A549 (cell line): ENCODE data around the gene STMN3. TPM values are rescaled to one million over a fixed set of nuclear protein-coding genes. Genes with fewer than 3 reads are reported as not detected.
"Not testable (repeated sequence)": the region's sequence is repeated elsewhere in the genome, so short reads cannot be mapped to it uniquely, and the experiment has no call there.

Experiments used
- ATAC-seq, 2 experiments: fragments of 200-7000 bp in 1 of 2; fragments of >200 bp in 1 of 2; cut with Nextera tagmentation in 1 of 2; cut with Tn5 transposase in 1 of 2; 3 replicates each; pipeline versions ENCODE4 v1.8.0 to v1.9.1; 2018 to 2020; ENCODE audit warnings: mild to moderate bottlenecking in 1 of 2, moderate library complexity in 1 of 2
- CTCF ChIA-PET: fragments of 300-600 bp; sonication (Branson Sonifier 250); formaldehyde crosslinking; extraction: SDS; loops from one replicate; lab custom pipeline; 2021; ENCODE audit warnings: antibody characterized with exemption, inconsistent platforms; lab: Yijun Ruan, JAX
- POLR2A ChIA-PET: fragments of 350-600 bp; formaldehyde crosslinking; extraction: SDS; loops from one replicate; lab custom pipeline; 2021; ENCODE audit warnings: antibody characterized with exemption, inconsistent platforms; lab: Yijun Ruan, JAX
- DNase-seq, 2 experiments: peaks; one replicate each; pipeline versions ENCODE4 v3.0.0 to v3.0.0-alpha.2; 2011 to 2016; ENCODE audit warnings: low read depth in 1 of 2, low spot score in 1 of 2
- FAIRE-seq: peaks from 2 replicates; lab custom pipeline; 2011; peaks lifted over from hg19 to GRCh38; lab: Jason Lieb, UNC
- H3K27ac ChIP-seq, 2 experiments: fragments of >200 bp; sonication (Bioruptor Twin); formaldehyde crosslinking; 3 replicates each; pipeline ENCODE4 v1.5.1; 2016 to 2017
- H3K4me1 ChIP-seq: fragments of >200 bp; sonication (Bioruptor Twin); formaldehyde crosslinking; 3 replicates; pipeline ENCODE4 v1.6.1; 2016
- H3K4me2 ChIP-seq: fragments of >200 bp; sonication (Bioruptor Twin); formaldehyde crosslinking; 3 replicates; pipeline ENCODE4 v1.6.1; 2016
- H3K4me3 ChIP-seq: fragments of >200 bp; sonication (Bioruptor Twin); formaldehyde crosslinking; 3 replicates; pipeline ENCODE4 v1.5.1; 2016
- H3K9me3 ChIP-seq: fragments of >200 bp; sonication (Bioruptor Twin); formaldehyde crosslinking; 3 replicates; pipeline ENCODE4 v1.6.1; 2016
- BHLHE40 ChIP-seq: IDR thresholded peaks from 2 replicates; pipeline ENCODE4 v1.6.1; 2012; ENCODE audit warnings: low read depth, low read length, inconsistent platforms
- CHD2 ChIP-seq: fragments of 150-350 bp; IDR thresholded peaks from 2 replicates; pipeline ENCODE4 v1.6.1; 2014; ENCODE audit warnings: low read length; ENCODE audit not compliant: partially characterized antibody
- CHD4 ChIP-seq: fragments of 200-600 bp; sonication (generic); IDR thresholded peaks from 2 replicates; pipeline ENCODE4 v1.6.1; 2016; ENCODE audit warnings: antibody characterized with exemption, mild to moderate bottlenecking, borderline replicate concordance
- ESRRA ChIP-seq: fragments of 150-350 bp; IDR thresholded peaks from 2 replicates; pipeline ENCODE4 v1.6.1; 2014; ENCODE audit warnings: mild to moderate bottlenecking, low read length, borderline replicate concordance
- FOSL2 ChIP-seq, 2 experiments: fragments of 450-650 bp in 1 of 2; fragments of >200 bp in 1 of 2; sonication (Bioruptor Twin) in 1 of 2; formaldehyde crosslinking; IDR thresholded peaks; 2 replicates each; pipeline versions ENCODE4 v1.5.0 to v1.6.1; 2016 to 2020; ENCODE audit warnings: mild to moderate bottlenecking in 1 of 2, moderate library complexity in 1 of 2
- HMGXB4 ChIP-seq: fragments of 250-450 bp; sonication (Bioruptor Pico); IDR thresholded peaks from 2 replicates; pipeline ENCODE4 v1.5.0; 2021; ENCODE audit warnings: mild to moderate bottlenecking, moderate library complexity, borderline replicate concordance
- HOXB13 ChIP-seq: fragments of 250-450 bp; sonication (Bioruptor Pico); IDR thresholded peaks from 2 replicates; pipeline ENCODE4 v1.5.0; 2020; ENCODE audit warnings: low read depth, mild to moderate bottlenecking, moderate library complexity
- JUN ChIP-seq, 2 experiments: fragments of >200 bp; sonication (Bioruptor Twin); formaldehyde crosslinking; IDR thresholded peaks; 2 replicates in 1 of 2; 3 replicates in 1 of 2; pipeline ENCODE4 v1.6.1; 2016 to 2017
- MYC ChIP-seq: IDR thresholded peaks from 2 replicates; pipeline ENCODE4 v1.6.1; 2012; ENCODE audit warnings: mild to moderate bottlenecking, inconsistent platforms, low read length, improper control_type of control experiment, borderline replicate concordance
- NR3C1 ChIP-seq: fragments of >200 bp; sonication (Bioruptor Twin); formaldehyde crosslinking; IDR thresholded peaks from 3 replicates; pipeline ENCODE4 v1.6.1; 2017
- POLR2A ChIP-seq: IDR thresholded peaks from 2 replicates; pipeline ENCODE4 v1.6.1; 2012; ENCODE audit warnings: mild to moderate bottlenecking, low read length
- POLR2AphosphoS2 ChIP-seq: conservative IDR thresholded peaks from 2 replicates; pipeline ENCODE4 v1.6.1; 2012; ENCODE audit warnings: low read length, improper control_type of control experiment, inconsistent platforms
- RFX5 ChIP-seq: fragments of 450-650 bp; IDR thresholded peaks from 2 replicates; pipeline ENCODE4 v1.7.1; 2014; ENCODE audit warnings: antibody characterized with exemption, mild to moderate bottlenecking, moderate library complexity
- USF2 ChIP-seq: fragments of 450-650 bp; IDR thresholded peaks from 2 replicates; pipeline ENCODE4 v1.6.1; 2014; ENCODE audit warnings: antibody characterized with exemption
- ZNF302 ChIP-seq: fragments of 250-450 bp; sonication (Bioruptor Pico); IDR thresholded peaks from 2 replicates; pipeline ENCODE4 v1.9.0; 2021; ENCODE audit warnings: inconsistent platforms, mild to moderate bottlenecking, moderate library complexity
- ZSCAN20 ChIP-seq: fragments of 250-450 bp; sonication (Bioruptor Pico); IDR thresholded peaks from 2 replicates; pipeline ENCODE4 v1.8.0; 2022; ENCODE audit warnings: mild to moderate bottlenecking, moderate library complexity
- WGBS: methylation state at CpG from one replicate; pipeline ENCODE4 v1.1.6; 2017; ENCODE audit errors: missing lambda C conversion rate; 5-methylcytosine and 5-hydroxymethylcytosine counted together
- polyA plus RNA-seq, 4 experiments: library from polyadenylated mRNA; depleted of rRNA in 3 of 4; stranded (reverse); fragments of >200 nt; fragmentation: RNase III in 1 of 4; extraction: RNeasy Plus Mini Kit Qiagen cat#74134 plus additional on column Dnase treatment in 1 of 4; gene quantifications; 2 replicates in 3 of 4; 3 replicates in 1 of 4; pipeline ENCODE4 v1.2.3, GENCODE V29; 2011 to 2017

STMN3 gene
- polyA plus RNA-seq, 2 of the 4 experiments (the other 2 are of a cell fraction), result 2.8 to 3.2 TPM

- no peak overlapping the region for H3K4me2 ChIP-seq
- 76% methylated on average over 9 of the region's 9 CpGs for WGBS
- no peak for TF ChIP-seq FOSL2 (IDR thresholded peaks at IDR 0.05)
- TF ChIP-seq FOSL2 (CRISPR knock-in tag; IDR thresholded peaks at IDR 0.05), result no peak
- no peak for TF ChIP-seq POLR2A
- no peak for TF ChIP-seq HMGXB4 (CRISPR knock-in tag)
- TF ChIP-seq POLR2AphosphoS2, result no peak
- TF ChIP-seq CHD4, result no peak
- TF ChIP-seq ZSCAN20, result no peak
- no peak for TF ChIP-seq NR3C1
- TF ChIP-seq USF2, result no peak
- TF ChIP-seq ESRRA, result no peak
- TF ChIP-seq HOXB13 (CRISPR knock-in tag), result no peak
- no peak for TF ChIP-seq BHLHE40
- no peak for TF ChIP-seq JUN (IDR thresholded peaks at IDR 0.05)
- TF ChIP-seq CHD2, result no peak
- no peak for TF ChIP-seq ZNF302 (CRISPR knock-in tag)
- no peak for TF ChIP-seq MYC
- no peak for TF ChIP-seq RFX5
- H3K9me3 ChIP-seq, result no peaks in the 10 kb centered on the region
- peaks cover 3% of the 10 kb centered on the region; the same call in 2 of the 3 replicates for H3K4me1 ChIP-seq
- FAIRE-seq (no peak), DNase-seq (no peak), ATAC-seq (no peak)
- H3K4me3 ChIP-seq, result no peak overlapping the region
- POLR2A ChIA-PET, result no interaction called here
- H3K27ac ChIP-seq, result no peak overlapping the region
- CTCF ChIA-PET, result interaction anchor here (0.6 to 1.9 kb wide), 2 partner anchors 96 to 486 kb away, joined by 3 to 4 read pairs; partner anchors contain the start of gene PTK6
These were observed 19.5 kb downstream of the STMN3 start for GRCh38 chr20:63633732-63634131.

DNA sequence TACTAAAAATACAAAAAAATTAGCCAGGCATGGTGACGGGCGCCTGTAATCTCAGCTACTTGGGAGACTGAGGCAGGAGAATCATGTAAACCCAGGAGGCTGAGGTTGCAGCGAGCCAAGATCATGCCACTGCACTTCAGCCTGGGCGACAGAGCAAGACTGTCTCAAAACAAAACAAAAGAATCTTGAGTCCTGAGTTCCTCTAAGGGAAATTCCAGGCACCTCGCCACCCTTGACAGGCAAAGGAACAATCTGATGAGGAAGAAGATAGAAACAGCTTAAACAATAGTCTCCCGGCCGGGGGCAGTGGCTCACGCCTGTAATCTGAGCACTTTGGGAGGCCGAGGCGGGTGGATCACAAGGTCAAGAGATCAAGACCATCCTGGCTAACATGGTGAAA lies 21.8 kb downstream of the STMN3 start:
- not testable (repeated sequence) for H3K4me2 ChIP-seq, H3K4me1 ChIP-seq, FAIRE-seq, H3K27ac ChIP-seq, DNase-seq, H3K4me3 ChIP-seq, H3K9me3 ChIP-seq, ATAC-seq
- 78% methylated on average over 10 of the region's 10 CpGs for WGBS
- CTCF ChIA-PET, result interaction anchor here (1.2 kb wide), 1 partner anchor 69 kb away, joined by 4 read pairs; no protein-coding TSS in a partner anchor
- POLR2A ChIA-PET, result interaction anchor here (0.5 to 1.0 kb wide), 2 partner anchors 10 to 65 kb away, joined by 4 read pairs; no protein-coding TSS in a partner anchor

GRCh38 chr20:63630956-63631355 lies 22.3 kb downstream of the STMN3 start:
- ChIA-PET POLR2A (interaction anchor here (0.5 kb wide), 1 partner anchor 65 kb away, joined by 4 read pairs; no protein-coding TSS in a partner anchor), CTCF (interaction anchor here (0.6 to 1.2 kb wide), 2 partner anchors 50 to 68 kb away, joined by 4 read pairs; no protein-coding TSS in a partner anchor)
- not testable (repeated sequence) for FAIRE-seq, DNase-seq, H3K4me3 ChIP-seq, H3K4me2 ChIP-seq, H3K4me1 ChIP-seq, ATAC-seq, H3K9me3 ChIP-seq, H3K27ac ChIP-seq
- WGBS, result 95% methylated on average over 6 of the region's 6 CpGs
